HCT116 (cell line): ENCODE results near the gene CD7. TPM values are rescaled to one million over a fixed set of nuclear protein-coding genes. Genes with fewer than 3 reads are reported as not detected.

ENCODE experiments used
- ATAC-seq: fragments of 200-7000 bp; cut with Tn5 transposase; 2 replicates; pipeline ENCODE4 v1.9.1; 2020; ENCODE audit warnings: mild to moderate bottlenecking, moderate library complexity
- BruUV-seq: library from RNA; stranded (reverse); fragments of 400-500 nt; replicated peaks from 2 replicates; lab custom pipeline; 2021; lab: Mats Ljungman, UMichigan
- CTCF ChIA-PET: fragments of 300-600 bp; sonication (Branson Sonifier 250); formaldehyde crosslinking; loops from one replicate; lab custom pipeline; 2021; ENCODE audit warnings: antibody characterized with exemption; lab: Charles Lee
- POLR2A ChIA-PET: fragments of 300-600, 350-600 bp; sonication (Branson Sonifier 250); formaldehyde crosslinking; loops from one replicate; lab custom pipeline; 2021; ENCODE audit warnings: antibody characterized with exemption; lab: Charles Lee
- RAD21 ChIA-PET, 2 experiments: fragments of 300-600 bp; sonication (Branson Sonifier 250); formaldehyde crosslinking; loops; one replicate each; lab custom pipeline; 2023; ENCODE audit warnings: low total read pairs in 2 of 2; ENCODE audit not compliant: uncharacterized antibody in 2 of 2, unreplicated experiment in 2 of 2, low non-redundant PET in 1 of 2; lab: Charles Lee
- DNase-seq: peaks from one replicate; pipeline ENCODE4 v3.0.0-alpha.2; 2010; ENCODE audit warnings: low read depth, low spot score
- H2AFZ ChIP-seq: fragments of 200-600 bp; shearing (Covaris generic), sonication (generic); 2 replicates; pipeline ENCODE4 v1.6.1; 2017; ENCODE audit warnings: low read depth, mixed run types, mixed read lengths, antibody characterized with exemption, low read length; ENCODE audit not compliant: poor library complexity, severe bottlenecking
- H3K27ac ChIP-seq: 2 replicates; pipeline ENCODE4 v1.5.1; 2012; ENCODE audit warnings: low read depth, low read length
- H3K27me3 ChIP-seq: fragments of 200-600 bp; sonication (generic); 2 replicates; pipeline ENCODE4 v1.6.1; 2016; ENCODE audit warnings: mixed run types, low read length, mixed read lengths; ENCODE audit not compliant: insufficient read depth
- H3K36me3 ChIP-seq, 2 experiments: fragments of 200-500 bp in 1 of 2; fragments of 200-600 bp in 1 of 2; sonication (Bioruptor generic) in 1 of 2; sonication (generic) in 1 of 2; 2 replicates each; pipeline versions ENCODE4 v1.5.1 to v1.6.1; 2014 to 2016; ENCODE audit warnings: low read length in 2 of 2, inconsistent platforms in 1 of 2, mixed read lengths in 1 of 2, mixed run types in 1 of 2; ENCODE audit not compliant: insufficient read depth in 2 of 2, control insufficient read depth in 1 of 2
- H3K4me1 ChIP-seq, 2 experiments: fragments of 200-600 bp in 1 of 2; sonication (generic) in 1 of 2; 2 replicates each; pipeline versions ENCODE4 v1.5.1 to v1.6.1; 2012 to 2017; ENCODE audit warnings: low read length in 2 of 2, inconsistent platforms in 1 of 2, mild to moderate bottlenecking in 1 of 2, mixed read lengths in 1 of 2, mixed run types in 1 of 2, moderate library complexity in 1 of 2; ENCODE audit not compliant: insufficient read depth in 2 of 2, control insufficient read depth in 1 of 2
- H3K4me2 ChIP-seq: fragments of 200-600 bp; sonication (generic); 2 replicates; pipeline ENCODE4 v1.6.1; 2017; ENCODE audit warnings: mixed run types, low read length, mixed read lengths
- H3K4me3 ChIP-seq, 2 experiments: fragments of 200-600 bp in 1 of 2; sonication (generic) in 1 of 2; replicated peaks in 1 of 2; 2 replicates each; pipeline ENCODE4 v1.5.1; 2011 to 2016; ENCODE audit warnings: low read length in 2 of 2, control low read depth in 1 of 2, low read depth in 1 of 2, mild to moderate bottlenecking in 1 of 2, mixed read lengths in 1 of 2, mixed run types in 1 of 2
- H3K79me2 ChIP-seq: fragments of 200-600 bp; sonication (generic); 2 replicates; pipeline ENCODE4 v1.6.1; 2017; ENCODE audit warnings: mild to moderate bottlenecking, mixed run types, low read length, moderate library complexity, mixed read lengths; ENCODE audit not compliant: insufficient read depth
- H3K9ac ChIP-seq: fragments of 200-600 bp; sonication (generic); 2 replicates; pipeline ENCODE4 v1.6.1; 2016; ENCODE audit warnings: low read length, mixed read lengths
- H3K9me2 ChIP-seq: fragments of 200-600 bp; sonication (generic), shearing (Covaris generic); 2 replicates; pipeline ENCODE4 v1.6.1; 2017; ENCODE audit warnings: mixed run types, mild to moderate bottlenecking, moderate library complexity; ENCODE audit not compliant: insufficient read depth
- H3K9me3 ChIP-seq, 2 experiments: fragments of 200-500 bp in 1 of 2; fragments of 200-600 bp in 1 of 2; sonication (Bioruptor generic) in 1 of 2; sonication (generic) in 1 of 2; 2 replicates each; pipeline ENCODE4 v1.6.1; 2014 to 2017; ENCODE audit warnings: low read length in 2 of 2, mixed read lengths in 2 of 2, inconsistent platforms in 1 of 2, low read depth in 1 of 2, mild to moderate bottlenecking in 1 of 2, mixed run types in 1 of 2, moderate library complexity in 1 of 2; ENCODE audit not compliant: control insufficient read depth in 1 of 2, insufficient read depth in 1 of 2
- H4K20me1 ChIP-seq: fragments of 200-600 bp; sonication (generic), shearing (Covaris generic); 2 replicates; pipeline ENCODE4 v1.6.1; 2017; ENCODE audit warnings: mixed run types, mild to moderate bottlenecking, moderate library complexity; ENCODE audit not compliant: insufficient read depth
- CEBPB ChIP-seq: IDR thresholded peaks from 2 replicates; pipeline ENCODE4 v1.6.1; 2012; ENCODE audit warnings: low read depth
- ELF1 ChIP-seq: IDR thresholded peaks from 2 replicates; pipeline ENCODE4 v1.6.1; 2012; ENCODE audit warnings: low read depth, borderline replicate concordance
- JUND ChIP-seq: IDR thresholded peaks from 2 replicates; pipeline ENCODE4 v1.6.1; 2012
- RAD21 ChIP-seq: IDR thresholded peaks from 2 replicates; pipeline ENCODE4 v1.6.1; 2012; ENCODE audit warnings: low read depth, mild to moderate bottlenecking
- SRF ChIP-seq: IDR thresholded peaks from 2 replicates; pipeline ENCODE4 v1.6.1; 2012; ENCODE audit warnings: low read depth
- YY1 ChIP-seq: IDR thresholded peaks from 2 replicates; pipeline ENCODE4 v1.6.1; 2011; ENCODE audit warnings: low read length, low read depth, moderate library complexity, mild to moderate bottlenecking; ENCODE audit not compliant: insufficient replicate concordance; ENCODE audit errors: extremely low read depth
- ZNF274 ChIP-seq: fragments of 200-500 bp; sonication (Bioruptor generic); IDR thresholded peaks from 2 replicates; pipeline ENCODE4 v1.6.1; 2014; ENCODE audit warnings: mild to moderate bottlenecking, low read depth, low read length, inconsistent platforms
- intact Hi-C: fragments of 100-400 bp; cut with micrococcal nuclease; formaldehyde crosslinking; loops from 2 replicates; pipeline ENCODE4 v1.10.0; 2022
- total RNA-seq: library from RNA; stranded (reverse); gene quantifications from one replicate; pipeline ENCODE4 v1.2.1, GENCODE V29; 2021; ENCODE audit not compliant: unreplicated experiment
- TF ChIP-seq, protein P1 (sequence below), 3 experiments: fragments of 200-600 bp in 1 of 3; sonication (generic) in 1 of 3; IDR thresholded peaks in 2 of 3; conservative IDR thresholded peaks in 1 of 3; 2 replicates each; pipeline ENCODE4 v1.5.1; 2012 to 2017; ENCODE audit warnings: low read depth in 2 of 3, low read length in 2 of 3, antibody characterized with exemption in 1 of 3, borderline replicate concordance in 1 of 3, control low read depth in 1 of 3, mild to moderate bottlenecking in 1 of 3, mixed read lengths in 1 of 3, mixed run types in 1 of 3, moderate library complexity in 1 of 3; ENCODE audit not compliant: insufficient read depth in 1 of 3
- TF ChIP-seq, protein P2 (sequence below): IDR thresholded peaks from 2 replicates; pipeline ENCODE4 v1.6.1; 2012
- TF ChIP-seq, protein P3 (sequence below): IDR thresholded peaks from 2 replicates; pipeline ENCODE4 v1.6.1; 2012; ENCODE audit warnings: low read depth

CD7 gene
- total RNA-seq, 1 experiment from 2014 or later = 0.61 TPM

DNA sequence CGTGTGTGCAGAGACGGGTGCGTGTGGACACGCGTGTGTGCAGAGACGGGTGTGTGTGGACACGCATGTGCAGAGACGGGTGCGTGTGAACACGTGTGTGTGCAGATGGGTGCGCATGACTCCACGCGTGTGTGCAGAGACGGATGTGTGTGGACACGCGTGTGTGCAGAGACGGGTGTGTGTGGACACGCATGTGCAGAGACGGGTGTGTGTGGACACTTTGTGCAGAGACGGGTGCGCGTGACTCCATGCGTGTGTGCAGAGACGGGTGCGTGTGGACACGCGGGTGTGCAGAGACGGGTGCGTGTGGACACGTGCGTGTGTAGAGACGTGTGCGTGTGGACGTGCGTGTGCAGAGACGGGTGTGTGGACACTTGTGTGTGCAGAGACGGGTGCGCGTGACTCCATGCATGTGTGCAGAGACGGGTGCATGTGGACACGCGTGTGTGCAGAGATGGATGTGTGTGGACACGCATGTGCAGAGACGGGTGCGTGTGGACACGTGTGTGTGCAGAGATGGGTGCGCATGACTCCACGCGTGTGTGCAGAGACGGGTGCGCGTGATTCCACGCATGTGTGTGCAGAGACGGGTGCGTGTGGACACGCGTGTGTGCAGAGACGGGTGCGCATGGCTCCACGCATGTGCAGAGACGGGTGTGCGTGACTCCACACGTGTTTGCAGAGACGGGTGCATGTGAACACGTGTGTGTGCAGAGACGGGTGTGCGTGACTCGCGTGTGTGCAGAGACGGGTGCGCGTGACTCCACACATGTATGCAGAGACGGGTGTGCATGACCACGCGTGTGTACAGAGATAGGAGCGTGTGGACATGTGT is 1.6 kb upstream of the CD7 start:
- ChIA-PET POLR2A (no interaction called here), RAD21 (no interaction called here), CTCF (no interaction called here)
- Histone ChIP-seq H2AFZ (no peak overlapping the region), H3K9me2 (no peaks in the 10 kb centered on the region), H3K27ac (peak overlapping the region; percentile 4; the same call in 1 of the 2 replicates), H3K79me2 (no peaks in the 10 kb centered on the region), H3K36me3 (no peaks in the 10 kb centered on the region), H3K4me3 (no peak overlapping the region), H3K27me3 (no peaks in the 10 kb centered on the region), H3K9ac (no peak overlapping the region), H4K20me1 (no peaks in the 10 kb centered on the region), H3K4me1 (peaks cover 0 to 5% of the 10 kb centered on the region in 2 experiments; a peak in 1 of 4 replicates), H3K9me3 (peaks cover 0 to 21% of the 10 kb centered on the region in 2 experiments; a peak in 1 of 4 replicates), H3K4me2 (no peak overlapping the region)
- no peak for ATAC-seq
- TF ChIP-seq CEBPB (no peak), SRF (no peak), ELF1 (no peak), ZNF274 (no peak), YY1 (no peak), JUND (no peak), RAD21 (no peak)
- TF ChIP-seq, protein P1, sequence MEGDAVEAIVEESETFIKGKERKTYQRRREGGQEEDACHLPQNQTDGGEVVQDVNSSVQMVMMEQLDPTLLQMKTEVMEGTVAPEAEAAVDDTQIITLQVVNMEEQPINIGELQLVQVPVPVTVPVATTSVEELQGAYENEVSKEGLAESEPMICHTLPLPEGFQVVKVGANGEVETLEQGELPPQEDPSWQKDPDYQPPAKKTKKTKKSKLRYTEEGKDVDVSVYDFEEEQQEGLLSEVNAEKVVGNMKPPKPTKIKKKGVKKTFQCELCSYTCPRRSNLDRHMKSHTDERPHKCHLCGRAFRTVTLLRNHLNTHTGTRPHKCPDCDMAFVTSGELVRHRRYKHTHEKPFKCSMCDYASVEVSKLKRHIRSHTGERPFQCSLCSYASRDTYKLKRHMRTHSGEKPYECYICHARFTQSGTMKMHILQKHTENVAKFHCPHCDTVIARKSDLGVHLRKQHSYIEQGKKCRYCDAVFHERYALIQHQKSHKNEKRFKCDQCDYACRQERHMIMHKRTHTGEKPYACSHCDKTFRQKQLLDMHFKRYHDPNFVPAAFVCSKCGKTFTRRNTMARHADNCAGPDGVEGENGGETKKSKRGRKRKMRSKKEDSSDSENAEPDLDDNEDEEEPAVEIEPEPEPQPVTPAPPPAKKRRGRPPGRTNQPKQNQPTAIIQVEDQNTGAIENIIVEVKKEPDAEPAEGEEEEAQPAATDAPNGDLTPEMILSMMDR (IDR thresholded peaks at IDR 0.05 in 2 of 3, conservative IDR thresholded peaks at IDR 0.05 in 1 of 3; ENCODE audit: borderline replicate concordance in 1 of 3, insufficient read depth in 1 of 3, low read depth in 2 of 3, low read length in 2 of 3) = no peak
- TF ChIP-seq, protein P2, sequence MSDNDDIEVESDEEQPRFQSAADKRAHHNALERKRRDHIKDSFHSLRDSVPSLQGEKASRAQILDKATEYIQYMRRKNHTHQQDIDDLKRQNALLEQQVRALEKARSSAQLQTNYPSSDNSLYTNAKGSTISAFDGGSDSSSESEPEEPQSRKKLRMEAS = no peak
- TF ChIP-seq, protein P3, sequence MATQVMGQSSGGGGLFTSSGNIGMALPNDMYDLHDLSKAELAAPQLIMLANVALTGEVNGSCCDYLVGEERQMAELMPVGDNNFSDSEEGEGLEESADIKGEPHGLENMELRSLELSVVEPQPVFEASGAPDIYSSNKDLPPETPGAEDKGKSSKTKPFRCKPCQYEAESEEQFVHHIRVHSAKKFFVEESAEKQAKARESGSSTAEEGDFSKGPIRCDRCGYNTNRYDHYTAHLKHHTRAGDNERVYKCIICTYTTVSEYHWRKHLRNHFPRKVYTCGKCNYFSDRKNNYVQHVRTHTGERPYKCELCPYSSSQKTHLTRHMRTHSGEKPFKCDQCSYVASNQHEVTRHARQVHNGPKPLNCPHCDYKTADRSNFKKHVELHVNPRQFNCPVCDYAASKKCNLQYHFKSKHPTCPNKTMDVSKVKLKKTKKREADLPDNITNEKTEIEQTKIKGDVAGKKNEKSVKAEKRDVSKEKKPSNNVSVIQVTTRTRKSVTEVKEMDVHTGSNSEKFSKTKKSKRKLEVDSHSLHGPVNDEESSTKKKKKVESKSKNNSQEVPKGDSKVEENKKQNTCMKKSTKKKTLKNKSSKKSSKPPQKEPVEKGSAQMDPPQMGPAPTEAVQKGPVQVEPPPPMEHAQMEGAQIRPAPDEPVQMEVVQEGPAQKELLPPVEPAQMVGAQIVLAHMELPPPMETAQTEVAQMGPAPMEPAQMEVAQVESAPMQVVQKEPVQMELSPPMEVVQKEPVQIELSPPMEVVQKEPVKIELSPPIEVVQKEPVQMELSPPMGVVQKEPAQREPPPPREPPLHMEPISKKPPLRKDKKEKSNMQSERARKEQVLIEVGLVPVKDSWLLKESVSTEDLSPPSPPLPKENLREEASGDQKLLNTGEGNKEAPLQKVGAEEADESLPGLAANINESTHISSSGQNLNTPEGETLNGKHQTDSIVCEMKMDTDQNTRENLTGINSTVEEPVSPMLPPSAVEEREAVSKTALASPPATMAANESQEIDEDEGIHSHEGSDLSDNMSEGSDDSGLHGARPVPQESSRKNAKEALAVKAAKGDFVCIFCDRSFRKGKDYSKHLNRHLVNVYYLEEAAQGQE = no peak
- BruUV-seq = no TSS peak
- intact Hi-C loops = no loop called here
- DNase-seq = no peak
